Femur (tissue), 1 donor: ENCODE measurements around the gene SPI1.

Experiments
- DNase-seq: peaks from one replicate; pipeline ENCODE4 v3.0.0-alpha.2; 2017

SPI1 gene

GRCh38 chr11:47387944-47388696, 9.8 kb upstream of the SPI1 start:
- no peak for DNase-seq

DNA sequence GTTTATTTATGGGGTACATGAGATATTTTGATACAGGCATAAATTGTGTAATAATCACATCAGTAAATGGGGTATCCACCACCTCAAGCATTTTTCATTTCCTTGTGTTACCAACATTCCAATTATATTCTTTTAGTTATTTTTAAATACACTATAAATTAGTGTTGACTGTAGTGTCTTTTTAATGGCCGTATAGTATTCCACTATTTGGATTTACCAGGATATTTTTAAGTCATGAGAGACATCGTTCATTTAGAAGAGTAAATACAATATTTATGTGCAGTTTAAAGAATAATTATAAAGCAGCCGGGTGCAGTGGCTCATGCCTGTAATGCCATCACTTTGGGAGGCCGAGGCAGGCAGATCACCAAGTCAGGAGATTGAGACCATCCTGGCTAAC, 6.2 kb upstream of the SPI1 start:
- no peak for DNase-seq

DNA sequence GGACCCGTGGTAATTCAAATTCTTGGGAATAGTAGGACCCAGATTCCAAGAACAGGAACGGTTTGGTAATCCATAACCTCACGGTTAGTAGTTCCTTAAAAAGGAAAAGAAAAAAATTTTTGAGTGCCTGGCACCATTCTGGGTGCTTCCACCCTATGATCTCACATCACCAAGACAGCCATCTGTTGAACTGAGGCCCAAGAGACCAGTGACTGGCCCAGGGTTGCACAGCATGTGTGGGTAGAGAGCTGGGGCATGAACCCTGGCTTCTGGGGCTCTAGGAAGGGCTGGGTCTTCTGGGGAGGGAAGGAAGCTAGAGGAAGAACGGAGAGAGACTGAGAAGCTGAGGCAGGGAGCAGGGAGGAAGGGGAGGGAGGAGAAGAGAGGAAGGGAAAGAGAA, 4.7 kb upstream of the SPI1 start:
- no peak for DNase-seq

- DNase-seq, result no peak
Observed at GRCh38 chr11:47380078-47380477, 1.7 kb upstream of the SPI1 start.

GRCh38 chr11:47379317-47379716, 970 bp upstream of the SPI1 start:
- DNase-seq, result no peak

DNA sequence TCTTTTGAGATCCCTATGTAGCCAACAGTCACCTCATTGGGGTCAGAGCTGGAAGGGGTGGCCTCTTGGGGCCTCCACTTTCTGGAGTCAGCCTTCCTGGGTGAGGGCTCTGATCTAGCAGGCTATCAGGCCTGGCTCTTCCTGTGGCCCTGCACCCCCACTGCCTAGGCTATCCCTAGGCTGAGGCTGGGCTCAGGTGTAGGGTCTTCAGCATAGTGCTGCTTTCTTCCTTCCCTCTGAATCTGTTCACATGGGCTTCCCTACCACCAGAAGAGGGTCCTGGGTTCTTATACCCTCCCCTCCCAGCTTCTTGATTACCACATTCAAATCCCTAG, 456 bp upstream of the SPI1 start:
- no peak for DNase-seq

DNA sequence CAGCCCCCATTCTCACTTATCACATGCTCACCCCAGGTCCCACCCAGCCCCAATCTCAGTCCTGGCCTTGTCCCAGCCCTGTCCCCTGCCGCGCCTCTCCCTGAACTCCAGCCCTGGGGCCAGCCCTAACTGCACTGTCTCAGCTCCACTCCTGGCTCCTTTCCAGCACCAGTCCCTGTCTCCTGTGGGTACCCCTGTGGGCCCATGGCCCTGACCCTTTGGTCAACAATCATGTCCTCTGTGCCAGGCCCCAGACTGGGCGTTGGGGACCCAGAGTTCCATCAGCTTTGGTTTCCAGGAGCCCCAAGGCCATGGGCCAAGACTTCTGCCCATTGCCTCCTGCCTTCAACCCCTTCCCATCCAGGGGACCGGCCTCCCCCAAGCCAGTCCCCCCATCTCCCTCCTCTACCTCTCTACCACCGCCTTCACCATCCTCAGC, 757 bp downstream of the SPI1 start:
- no peak for DNase-seq

DNA sequence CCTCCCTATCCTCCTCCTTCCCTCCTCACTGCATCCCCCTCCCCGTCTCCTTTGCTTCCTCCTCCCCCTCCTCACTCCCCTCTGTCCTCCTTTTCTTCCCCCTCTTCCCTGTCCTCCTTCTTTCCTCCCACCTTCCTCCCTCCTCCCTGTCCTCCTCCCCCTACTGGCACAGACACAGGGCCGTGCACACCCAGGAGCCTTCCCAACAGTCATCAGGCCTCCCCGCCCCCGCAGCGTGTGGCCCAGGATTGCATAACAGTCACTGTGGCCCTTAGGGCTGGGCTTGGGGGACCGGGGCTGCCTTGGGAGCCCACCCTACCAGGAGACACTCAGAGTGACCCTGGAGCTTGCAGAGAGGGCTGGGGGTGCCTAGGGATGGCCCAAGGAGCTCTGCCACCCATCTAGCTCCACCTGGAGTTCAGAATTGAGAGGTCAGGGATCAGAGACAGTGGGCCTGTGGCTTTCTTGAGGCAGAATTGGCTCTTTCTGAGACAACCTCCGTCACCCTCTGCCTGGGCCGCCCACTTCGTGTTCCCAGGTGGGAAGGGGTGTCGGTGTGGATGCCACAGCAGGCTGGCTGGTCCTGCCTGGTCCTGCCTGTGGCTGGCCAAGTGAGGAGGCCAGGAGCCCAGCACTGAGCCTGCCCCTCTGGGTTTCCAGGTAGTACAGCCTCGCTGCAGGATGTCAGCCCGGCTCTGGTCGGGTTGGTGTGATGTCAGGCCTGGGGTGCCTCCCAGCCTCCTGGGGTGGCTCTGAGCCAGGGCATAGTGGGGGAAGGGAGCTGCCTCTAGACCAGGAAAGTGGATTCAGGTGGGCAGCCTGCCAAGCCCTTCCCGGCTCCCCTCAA, 1.6 kb downstream of the SPI1 start:
- DNase-seq, result no peak

DNA sequence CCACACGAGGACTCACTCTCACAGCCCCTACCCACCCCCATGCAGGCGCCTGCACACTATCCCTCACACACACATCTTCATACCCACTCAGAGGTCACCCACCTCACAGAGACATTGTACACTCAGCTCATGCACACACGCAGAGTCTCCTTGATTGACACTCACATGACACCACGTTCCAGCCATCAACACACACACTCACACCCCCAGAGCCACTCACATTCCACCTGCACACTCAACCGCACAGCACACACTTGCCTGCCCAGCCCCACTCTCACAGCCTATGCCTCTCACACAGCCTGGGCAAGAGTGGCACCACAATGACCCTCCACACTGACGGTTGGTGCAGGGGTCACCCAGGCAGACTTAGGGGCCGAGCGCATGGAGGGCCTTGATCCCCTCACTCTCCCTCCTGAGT, 2.2 kb downstream of the SPI1 start:
- no peak for DNase-seq

- no peak for DNase-seq
Observed at GRCh38 chr11:47375546-47376085, 2.7 kb downstream of the SPI1 start.

DNA sequence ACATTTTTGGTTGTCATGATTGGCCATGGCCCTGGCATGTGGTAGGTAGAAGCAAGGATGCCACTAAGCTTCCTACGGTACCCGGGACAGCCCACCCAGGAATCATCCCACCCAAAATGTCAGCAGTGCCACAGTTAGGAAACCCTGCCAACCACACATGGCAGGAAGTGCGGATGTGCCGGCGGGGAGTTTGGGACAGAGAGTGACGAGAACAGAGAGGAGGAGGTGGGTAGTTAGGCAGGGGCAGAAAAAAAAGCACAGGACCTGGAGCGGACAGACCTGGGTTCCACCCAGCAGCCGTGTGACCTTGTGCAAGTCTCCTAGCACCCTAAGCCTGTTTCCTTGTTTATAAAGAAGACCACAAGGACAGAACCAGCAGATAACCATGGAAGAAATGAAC, 3.3 kb downstream of the SPI1 start:
- no peak for DNase-seq

DNA sequence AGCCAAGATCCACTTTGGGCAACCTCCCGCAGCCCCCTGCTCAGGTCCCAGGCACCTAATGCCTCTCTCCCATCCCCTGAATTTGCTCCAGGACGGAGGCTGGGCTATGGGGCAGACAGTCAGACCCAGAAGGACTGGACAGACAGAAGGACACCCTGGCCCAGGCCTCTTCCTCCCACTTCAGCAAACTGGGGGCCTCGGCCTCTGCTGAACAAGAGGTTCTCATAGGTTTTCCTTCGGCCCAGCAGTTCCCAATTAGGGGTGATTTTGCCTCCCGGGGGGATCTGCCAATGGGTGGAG, 3.7 kb downstream of the SPI1 start:
- DNase-seq, result no peak

DNA sequence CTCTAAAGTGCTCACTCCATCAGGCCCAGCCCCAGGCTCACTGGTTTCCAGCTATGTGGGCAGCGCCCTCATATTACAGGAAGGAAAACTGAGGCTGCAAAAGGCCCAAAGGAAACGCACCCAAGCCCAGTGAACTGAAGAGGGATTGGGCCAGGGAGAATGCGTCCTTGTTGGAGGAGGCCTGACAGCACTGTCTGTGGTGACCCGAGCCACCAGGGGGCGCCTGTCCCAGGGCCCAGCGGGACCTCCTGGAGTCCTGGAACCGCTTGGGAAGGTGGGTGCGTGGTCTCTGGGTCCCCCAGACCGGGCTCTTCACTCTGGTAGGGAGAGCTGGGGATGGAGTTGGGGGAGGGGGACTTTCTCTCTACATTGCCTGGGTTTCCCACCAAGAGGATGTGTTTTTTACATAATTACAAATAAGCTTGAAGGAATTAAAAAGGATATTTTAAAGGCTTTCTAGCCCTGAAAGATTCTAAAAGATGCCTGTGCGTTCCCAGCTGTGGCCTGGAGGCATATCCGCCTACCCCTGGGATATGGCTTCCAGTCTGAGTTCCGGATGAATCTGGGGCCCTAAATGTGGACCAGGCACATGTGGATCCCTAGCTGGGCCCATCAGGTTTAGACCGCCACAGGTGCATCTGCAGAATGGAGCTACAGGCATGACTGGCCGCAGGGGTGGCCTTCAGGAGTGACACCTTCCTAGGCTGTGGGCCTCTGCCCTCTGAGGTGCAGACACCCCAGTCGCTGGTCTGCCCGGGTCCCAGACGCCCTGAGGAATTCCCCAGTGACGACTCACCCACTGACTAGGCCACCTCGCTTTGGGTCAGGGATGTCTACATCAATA, 4.2 kb downstream of the SPI1 start:
- DNase-seq, result peak; percentile 86

DNA sequence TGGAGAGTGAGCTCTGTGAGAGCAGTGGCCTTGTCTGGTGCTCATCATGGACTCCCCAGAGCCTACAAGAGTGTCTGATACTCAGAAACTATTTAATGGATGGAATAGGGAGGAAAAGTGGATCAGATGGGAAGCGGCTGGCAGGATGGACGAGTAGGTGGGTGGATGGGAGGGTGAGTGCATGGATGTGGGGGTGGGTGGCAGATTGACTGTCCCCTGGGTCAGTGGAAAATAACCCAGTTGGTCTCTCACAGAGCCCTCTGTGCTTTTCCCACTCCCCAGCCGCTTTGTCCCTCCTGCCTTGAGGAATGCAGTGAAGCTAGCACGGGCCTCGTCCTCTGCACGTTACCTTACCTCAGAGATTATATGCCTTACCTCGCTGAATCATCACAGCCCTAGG, 5.9 kb downstream of the SPI1 start:
- DNase-seq, result no peak

DNA sequence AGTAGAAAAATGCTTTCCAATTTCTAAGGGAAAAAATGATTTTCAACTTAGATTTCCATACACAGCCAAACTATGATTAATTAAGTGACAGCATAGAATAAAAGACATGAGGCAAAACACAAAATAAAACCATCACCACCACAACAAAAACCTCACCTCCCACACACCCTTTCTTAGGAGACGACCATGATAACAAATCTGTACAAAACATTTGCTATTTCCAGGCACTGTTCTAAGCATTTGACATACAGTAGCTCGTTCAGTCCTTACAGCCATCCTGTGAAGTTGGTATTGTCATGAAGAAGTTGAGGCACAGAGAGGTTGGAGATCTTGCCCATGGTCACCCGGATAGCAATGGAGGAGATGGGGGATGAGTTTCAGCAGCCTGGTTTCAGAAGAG, 8.7 kb downstream of the SPI1 start:
- no peak for DNase-seq

- DNase-seq, result no peak
Observed at GRCh38 chr11:47366020-47366490, 12.3 kb downstream of the SPI1 start.

- no peak for DNase-seq
Observed at GRCh38 chr11:47361419-47361818, 16.9 kb downstream of the SPI1 start.

DNA sequence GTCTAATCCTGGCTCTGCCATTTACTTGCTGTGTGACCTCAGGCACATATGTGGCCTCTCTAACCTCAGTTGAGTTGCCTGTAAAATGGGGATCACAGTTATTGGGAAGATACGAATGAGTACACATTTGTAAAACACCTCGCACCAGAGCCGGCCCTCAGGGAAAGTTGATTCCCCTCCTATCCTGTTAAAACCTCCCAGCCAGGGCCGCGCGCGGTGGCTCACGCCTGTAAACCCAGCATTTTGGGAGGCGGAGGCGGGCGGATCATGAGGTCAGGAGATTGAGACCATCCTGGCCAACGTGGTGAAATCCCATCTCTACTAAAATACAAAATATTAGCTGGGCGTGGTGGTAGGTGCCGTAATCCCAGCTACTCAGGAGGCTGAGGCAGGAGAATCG, 18.0 kb downstream of the SPI1 start:
- DNase-seq, result no peak

- no peak for DNase-seq
Observed at GRCh38 chr11:47359586-47359985, 18.8 kb downstream of the SPI1 start.

DNA sequence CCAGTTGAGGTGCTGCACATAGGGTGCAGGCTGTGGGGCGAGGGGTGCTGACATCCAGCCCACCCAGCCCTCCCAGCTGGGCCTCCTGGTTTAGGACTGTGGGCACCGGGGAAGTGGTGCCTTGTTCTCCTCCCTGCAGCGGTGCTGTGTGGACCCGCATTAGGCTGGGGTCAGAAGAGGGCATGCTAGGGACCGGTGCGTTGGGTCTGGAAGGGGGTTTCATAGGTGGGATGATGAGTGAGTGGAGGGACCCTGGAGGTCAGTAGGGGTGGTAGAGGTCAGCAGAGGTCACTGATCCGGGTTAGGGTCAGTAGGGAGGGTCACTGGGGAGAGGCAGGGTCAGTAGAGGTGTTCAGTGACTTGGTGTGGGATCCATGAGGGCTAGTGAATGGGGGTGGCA, 19.2 kb downstream of the SPI1 start:
- no peak for DNase-seq

DNA sequence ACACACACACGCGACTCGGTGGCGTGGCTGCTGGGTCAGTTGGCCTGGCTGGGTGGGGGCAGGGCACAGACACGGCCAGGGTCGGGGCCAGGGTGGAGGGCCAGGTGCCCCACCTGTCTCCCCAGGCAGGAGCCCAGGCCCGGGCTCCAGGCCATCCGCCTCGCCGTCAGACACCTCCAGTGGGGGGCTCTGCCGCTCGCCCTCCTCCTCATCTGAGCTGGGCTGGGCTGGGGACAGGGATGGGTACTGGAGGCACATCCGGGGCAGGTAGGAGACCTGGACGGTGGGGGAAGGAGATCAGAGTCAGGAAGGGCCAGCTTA, 19.7 kb downstream of the SPI1 start:
- DNase-seq, result no peak

GRCh38 chr11:47357985-47358730, 20.2 kb downstream of the SPI1 start:
- DNase-seq, result no peak

DNA sequence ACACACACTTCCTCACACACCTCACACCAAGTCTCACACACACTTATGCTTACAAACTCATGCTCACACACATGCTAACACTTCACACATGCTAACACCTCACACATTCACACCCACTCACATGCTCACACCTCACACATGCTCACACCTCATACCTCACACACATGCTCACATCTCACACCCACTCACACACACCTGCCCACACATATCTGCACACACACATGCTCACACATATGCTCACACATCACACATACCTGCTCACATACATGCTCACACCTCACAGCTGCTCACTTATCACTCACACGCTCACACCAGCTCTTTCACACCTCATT, 21.4 kb downstream of the SPI1 start:
- DNase-seq, result no peak
